OCI-LY1 (cell line): ENCODE measurements around the gene CAPN3.

Experiments
- H2AFZ ChIP-seq: fragments of 200-600 bp; sonication (generic), shearing (Covaris generic); 2 replicates; pipeline ENCODE4 v1.6.0; 2014; ENCODE audit warnings: antibody characterized with exemption, mild to moderate bottlenecking, low read length
- H3F3A ChIP-seq: fragments of 200-600 bp; sonication (generic), shearing (Covaris generic); 2 replicates; pipeline ENCODE4 v1.6.0; 2014; ENCODE audit warnings: mild to moderate bottlenecking, antibody characterized with exemption, low read length, moderate library complexity; ENCODE audit not compliant: insufficient read depth
- H3K27ac ChIP-seq: fragments of 200-600 bp; sonication (generic); 2 replicates; pipeline ENCODE4 v1.5.1; 2014; ENCODE audit warnings: low read length, mixed run types, mild to moderate bottlenecking, low read depth; ENCODE audit not compliant: poor library complexity, severe bottlenecking
- H3K27me3 ChIP-seq: fragments of 200-600 bp; sonication (generic); 2 replicates; pipeline ENCODE4 v1.6.0; 2014; ENCODE audit warnings: antibody characterized with exemption, mild to moderate bottlenecking, low read length, moderate library complexity; ENCODE audit not compliant: insufficient read depth
- H3K36me3 ChIP-seq: fragments of 200-600 bp; sonication (generic); 2 replicates; pipeline ENCODE4 v1.6.1; 2014; ENCODE audit warnings: mild to moderate bottlenecking, antibody characterized with exemption, low read length, moderate library complexity, mixed read lengths; ENCODE audit not compliant: insufficient read depth
- H3K4me1 ChIP-seq: fragments of 200-600 bp; sonication (generic); 2 replicates; pipeline ENCODE4 v1.5.1; 2014; ENCODE audit warnings: mild to moderate bottlenecking, low read length, moderate library complexity; ENCODE audit not compliant: insufficient read depth, severe bottlenecking
- H3K4me2 ChIP-seq: fragments of 200-600 bp; sonication (generic), shearing (Covaris generic); 2 replicates; pipeline ENCODE4 v1.6.1; 2014; ENCODE audit warnings: low read length
- H3K4me3 ChIP-seq: fragments of 200-600 bp; sonication (generic); 2 replicates; pipeline ENCODE4 v1.5.1; 2014; ENCODE audit warnings: low read length, low read depth, mild to moderate bottlenecking, mixed read lengths; ENCODE audit not compliant: poor library complexity, severe bottlenecking
- H3K79me2 ChIP-seq: fragments of 200-600 bp; shearing (Covaris generic); 2 replicates; pipeline ENCODE4 v1.6.1; 2016; ENCODE audit warnings: mixed run types, low read length, mixed read lengths; ENCODE audit not compliant: insufficient read depth
- H3K9ac ChIP-seq: fragments of 200-600 bp; sonication (generic), shearing (Covaris generic); 2 replicates; pipeline ENCODE4 v1.6.1; 2014; ENCODE audit warnings: mild to moderate bottlenecking, low read length, mixed read lengths
- H3K9me2 ChIP-seq: fragments of 200-600 bp; sonication (generic), shearing (Covaris generic); 2 replicates; pipeline ENCODE4 v1.6.1; 2014; ENCODE audit warnings: low read depth, mild to moderate bottlenecking, low read length, mixed read lengths
- H3K9me3 ChIP-seq: fragments of 200-600 bp; shearing (Covaris generic); 2 replicates; pipeline ENCODE4 v1.6.1; 2014; ENCODE audit warnings: low read length, mixed read lengths
- H4K20me1 ChIP-seq: fragments of 200-600 bp; sonication (generic), shearing (Covaris generic); 2 replicates; pipeline ENCODE4 v1.6.0; 2016; ENCODE audit warnings: mild to moderate bottlenecking, low read length; ENCODE audit not compliant: insufficient read depth
- CTCF ChIP-seq: fragments of 200-600 bp; sonication (generic), shearing (Covaris generic); IDR thresholded peaks from 2 replicates; pipeline ENCODE4 v1.5.1; 2017; ENCODE audit warnings: mild to moderate bottlenecking, antibody characterized with exemption, low read length, moderate library complexity, mixed read lengths
- EZH2 ChIP-seq: fragments of 200-600 bp; sonication (generic), shearing (Covaris generic); IDR thresholded peaks from 2 replicates; pipeline ENCODE4 v1.8.0; 2017; ENCODE audit warnings: borderline replicate concordance, mixed run types, mild to moderate bottlenecking, antibody characterized with exemption, low read length, moderate library complexity, mixed read lengths

Gene CAPN3

GRCh38 chr15:42401544-42402454 is 42.5 kb downstream of the CAPN3 start:
- no peaks in the 10 kb centered on the region for H3K27me3 ChIP-seq
- no peaks in the 10 kb centered on the region for H3K79me2 ChIP-seq
- H3K36me3 ChIP-seq = no peaks in the 10 kb centered on the region
- peak overlapping the region; percentile 12; the same call in 1 of the 2 replicates for H3K4me2 ChIP-seq
- H3K9me3 ChIP-seq = no peaks in the 10 kb centered on the region
- H3K9ac ChIP-seq = no peak overlapping the region
- no peak overlapping the region for H3K27ac ChIP-seq
- peaks cover 18% of the 10 kb centered on the region for H3K4me1 ChIP-seq
- H3F3A ChIP-seq = no peaks in the 10 kb centered on the region
- H4K20me1 ChIP-seq = no peaks in the 10 kb centered on the region
- peak overlapping the region; percentile 14 for H3K4me3 ChIP-seq
- peak overlapping the region; percentile 24 for H2AFZ ChIP-seq
- TF ChIP-seq CTCF = no peak
- no peak for TF ChIP-seq EZH2
- no peaks in the 10 kb centered on the region for H3K9me2 ChIP-seq

GRCh38 chr15:42402455-42403205 is 43.3 kb downstream of the CAPN3 start:
- no peak for TF ChIP-seq EZH2
- no peak for TF ChIP-seq CTCF
- Histone ChIP-seq H3K9me3 (no peaks in the 10 kb centered on the region), H3K4me3 (no peak overlapping the region), H3K9ac (no peak overlapping the region), H3K27ac (no peak overlapping the region), H3K27me3 (no peaks in the 10 kb centered on the region), H3K79me2 (no peaks in the 10 kb centered on the region), H2AFZ (no peak overlapping the region), H4K20me1 (no peaks in the 10 kb centered on the region), H3K9me2 (no peaks in the 10 kb centered on the region), H3K4me1 (peaks cover 18% of the 10 kb centered on the region), H3F3A (no peaks in the 10 kb centered on the region), H3K4me2 (no peak overlapping the region; the same call in 1 of the 2 replicates), H3K36me3 (no peaks in the 10 kb centered on the region)

GRCh38 chr15:42403389-42403788 is 44.1 kb downstream of the CAPN3 start:
- H3K4me2 ChIP-seq = no peak overlapping the region
- H2AFZ ChIP-seq = no peak overlapping the region
- no peaks in the 10 kb centered on the region for H3K79me2 ChIP-seq
- H3F3A ChIP-seq = no peaks in the 10 kb centered on the region
- H4K20me1 ChIP-seq = no peaks in the 10 kb centered on the region
- no peak overlapping the region for H3K9ac ChIP-seq
- H3K4me1 ChIP-seq = peaks cover 18% of the 10 kb centered on the region
- H3K4me3 ChIP-seq = no peak overlapping the region
- H3K27me3 ChIP-seq = no peaks in the 10 kb centered on the region
- H3K27ac ChIP-seq = no peak overlapping the region
- no peaks in the 10 kb centered on the region for H3K9me2 ChIP-seq
- no peak for TF ChIP-seq EZH2
- TF ChIP-seq CTCF = no peak
- H3K36me3 ChIP-seq = no peaks in the 10 kb centered on the region
- H3K9me3 ChIP-seq = no peaks in the 10 kb centered on the region
